ENCODE measurements around the gene INSYN2B. TPM values are rescaled to one million over a fixed set of nuclear protein-coding genes. Genes with fewer than 3 reads are reported as not detected.

Gene INSYN2B
- total and polyA plus RNA-seq, 2 experiments from 2014 or later, result 10.1 to 43.2 TPM

DNA sequence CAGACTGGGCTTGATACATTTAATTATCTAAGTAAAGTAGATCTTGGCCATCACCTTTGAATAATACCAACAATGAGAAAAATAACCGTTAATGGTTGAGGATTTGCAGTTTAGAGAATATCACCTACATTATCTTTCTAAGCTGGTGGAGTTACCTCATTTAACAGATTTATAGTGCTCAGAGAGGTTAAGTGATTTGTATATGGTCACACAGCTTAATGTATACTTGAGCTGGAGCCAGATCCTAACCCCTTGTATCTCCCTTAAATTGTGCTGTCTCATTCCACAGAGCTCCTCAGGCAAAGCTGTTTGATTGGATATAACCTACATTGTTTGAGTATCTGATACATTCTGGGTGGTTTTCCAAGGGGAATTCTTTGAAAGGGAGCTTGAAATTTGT is 57.8 kb downstream of the INSYN2B start:
- H3K4me1 ChIP-seq (ENCODE audit: insufficient read depth), result no peaks in the 10 kb centered on the region
- 96 to 100% methylated on average over 1 of the region's 1 CpG for WGBS, 2 experiments (ENCODE audit: low coverage in 1 of 2, low lambda C conversion rate in 2 of 2, missing lambda C conversion rate in 2 of 2)

GRCh38 chr5:169921949-169922348 is 58.3 kb downstream of the INSYN2B start:
- peaks cover 21% of the 10 kb centered on the region for H3F3A ChIP-seq (ENCODE audit: insufficient read depth)
- 98 to 100% methylated on average over 1 of the region's 1 CpG for WGBS, 2 experiments (ENCODE audit: low coverage in 1 of 2, low lambda C conversion rate in 2 of 2, missing lambda C conversion rate in 2 of 2)
- no peaks in the 10 kb centered on the region for H3K27me3 ChIP-seq (replicated peaks; ENCODE audit: insufficient read depth)
- no peaks in the 10 kb centered on the region for H3K4me1 ChIP-seq (ENCODE audit: insufficient read depth)
- H3K4me3 ChIP-seq, result no peak overlapping the region
- H2AFZ ChIP-seq, result no peak overlapping the region
- H4K20me1 ChIP-seq (ENCODE audit: insufficient read depth), result no peaks in the 10 kb centered on the region; the same call in 1 of the 2 replicates
- no peak overlapping the region for H3K27ac ChIP-seq
- H3K9me2 ChIP-seq (ENCODE audit: insufficient read depth), result no peaks in the 10 kb centered on the region
- no peaks in the 10 kb centered on the region for H3K9me3 ChIP-seq (ENCODE audit: low read depth)
- DNase-seq, result no peak
- H3K4me2 ChIP-seq (ENCODE audit: unreplicated experiment), result no peak overlapping the region
- no peak overlapping the region for H3K9ac ChIP-seq
- peaks cover 90% of the 10 kb centered on the region for H3K79me2 ChIP-seq (ENCODE audit: insufficient read depth)
- TF ChIP-seq EZH2phosphoT487 (IDR thresholded peaks at IDR 0.05; ENCODE audit: insufficient read depth, low read depth), result no peak
- TF ChIP-seq EZH2 (IDR thresholded peaks at IDR 0.05; ENCODE audit: insufficient read depth, poor library complexity, severe bottlenecking), result no peak
- in situ Hi-C loops (cut with MboI), result no loop called here
- H3K36me3 ChIP-seq (ENCODE audit: low read depth), result no peaks in the 10 kb centered on the region

More for the DNA sequence above, 57.8 kb downstream of the INSYN2B start:
- Histone ChIP-seq H3K9me2 (ENCODE audit: insufficient read depth) (no peaks in the 10 kb centered on the region), H3K9me3 (ENCODE audit: low read depth) (no peaks in the 10 kb centered on the region), H3K27me3 (replicated peaks; ENCODE audit: insufficient read depth) (no peaks in the 10 kb centered on the region), H3K4me3 (no peak overlapping the region), H4K20me1 (ENCODE audit: insufficient read depth) (no peaks in the 10 kb centered on the region), H3K27ac (no peak overlapping the region), H3K36me3 (ENCODE audit: low read depth) (no peaks in the 10 kb centered on the region), H3K79me2 (ENCODE audit: insufficient read depth) (peaks cover 90% of the 10 kb centered on the region), H2AFZ (no peak overlapping the region), H3K9ac (no peak overlapping the region), H3K4me2 (ENCODE audit: unreplicated experiment) (no peak overlapping the region), H3F3A (ENCODE audit: insufficient read depth) (peaks cover 17% of the 10 kb centered on the region; the same call in 1 of the 2 replicates)
- in situ Hi-C loops (cut with MboI), result no loop called here
- TF ChIP-seq EZH2 (IDR thresholded peaks at IDR 0.05; ENCODE audit: insufficient read depth, poor library complexity, severe bottlenecking) (no peak), EZH2phosphoT487 (IDR thresholded peaks at IDR 0.05; ENCODE audit: insufficient read depth, low read depth) (no peak)
- no peak for DNase-seq

- H3K79me2 ChIP-seq (ENCODE audit: insufficient read depth), result peaks cover 92% of the 10 kb centered on the region
- H3K36me3 ChIP-seq (ENCODE audit: low read depth), result no peaks in the 10 kb centered on the region
- 45% methylated on average over 3 of the region's 3 CpGs for WGBS, 2 experiments (ENCODE audit: low coverage in 1 of 2, low lambda C conversion rate in 2 of 2, missing lambda C conversion rate in 2 of 2)
- peaks cover 27% of the 10 kb centered on the region for H3F3A ChIP-seq (ENCODE audit: insufficient read depth)
- no peak for TF ChIP-seq EZH2 (IDR thresholded peaks at IDR 0.05; ENCODE audit: insufficient read depth, poor library complexity, severe bottlenecking)
- TF ChIP-seq EZH2phosphoT487 (IDR thresholded peaks at IDR 0.05; ENCODE audit: insufficient read depth, low read depth), result no peak
- H4K20me1 ChIP-seq (ENCODE audit: insufficient read depth), result no peaks in the 10 kb centered on the region; the same call in 1 of the 2 replicates
- H3K27ac ChIP-seq, result no peak overlapping the region
- no peak overlapping the region for H3K4me2 ChIP-seq (ENCODE audit: unreplicated experiment)
- no peaks in the 10 kb centered on the region for H3K9me3 ChIP-seq (ENCODE audit: low read depth)
- DNase-seq, result no peak
- H3K4me3 ChIP-seq, result no peak overlapping the region
- H3K4me1 ChIP-seq (ENCODE audit: insufficient read depth), result no peaks in the 10 kb centered on the region
- H3K9me2 ChIP-seq (ENCODE audit: insufficient read depth), result no peaks in the 10 kb centered on the region
- no peaks in the 10 kb centered on the region for H3K27me3 ChIP-seq (replicated peaks; ENCODE audit: insufficient read depth)
- H2AFZ ChIP-seq, result no peak overlapping the region
- no peak overlapping the region for H3K9ac ChIP-seq
- in situ Hi-C loops (cut with MboI), result no loop called here
Measured at GRCh38 chr5:169921384-169921783, 58.9 kb downstream of the INSYN2B start.

DNA sequence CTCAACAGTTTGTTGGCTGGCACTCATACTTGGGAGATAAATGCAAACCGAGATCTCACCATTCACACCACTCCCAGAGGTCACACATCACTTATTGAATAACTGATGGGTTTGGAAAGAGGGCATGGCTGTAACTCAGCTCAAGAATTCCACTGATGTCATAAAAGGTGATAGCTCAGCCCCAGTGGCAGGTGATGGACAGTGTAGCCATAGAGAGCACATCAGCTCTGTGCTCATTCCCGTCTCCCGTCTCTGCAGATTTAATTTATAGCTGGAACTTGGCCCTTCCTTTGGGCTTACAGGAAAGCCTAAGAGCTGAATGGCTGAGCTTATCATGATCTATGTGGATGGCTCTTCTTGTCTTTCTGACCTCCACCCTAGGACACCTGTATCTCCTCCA is 59.8 kb downstream of the INSYN2B start:
- peaks cover 36% of the 10 kb centered on the region for H3F3A ChIP-seq (ENCODE audit: insufficient read depth)
- peaks cover 92% of the 10 kb centered on the region for H3K79me2 ChIP-seq (ENCODE audit: insufficient read depth)
- no peak overlapping the region for H3K9ac ChIP-seq
- no peak for DNase-seq
- H3K36me3 ChIP-seq (ENCODE audit: low read depth), result no peaks in the 10 kb centered on the region
- no peak overlapping the region for H3K27ac ChIP-seq
- H4K20me1 ChIP-seq (ENCODE audit: insufficient read depth), result no peaks in the 10 kb centered on the region; the same call in 1 of the 2 replicates
- no peak overlapping the region for H2AFZ ChIP-seq
- no peak for TF ChIP-seq EZH2 (IDR thresholded peaks at IDR 0.05; ENCODE audit: insufficient read depth, poor library complexity, severe bottlenecking)
- TF ChIP-seq EZH2phosphoT487 (IDR thresholded peaks at IDR 0.05; ENCODE audit: insufficient read depth, low read depth), result no peak
- H3K4me2 ChIP-seq (ENCODE audit: unreplicated experiment), result no peak overlapping the region
- no peaks in the 10 kb centered on the region for H3K9me3 ChIP-seq (ENCODE audit: low read depth)
- no peaks in the 10 kb centered on the region for H3K27me3 ChIP-seq (replicated peaks; ENCODE audit: insufficient read depth)
- 82 to 89% methylated on average over 3 of the region's 3 CpGs for WGBS, 2 experiments (ENCODE audit: low coverage in 1 of 2, low lambda C conversion rate in 2 of 2, missing lambda C conversion rate in 2 of 2)
- H3K4me3 ChIP-seq, result no peak overlapping the region
- no peaks in the 10 kb centered on the region for H3K9me2 ChIP-seq (ENCODE audit: insufficient read depth)
- H3K4me1 ChIP-seq (ENCODE audit: insufficient read depth), result no peaks in the 10 kb centered on the region
- in situ Hi-C loops (cut with MboI), result no loop called here

DNA sequence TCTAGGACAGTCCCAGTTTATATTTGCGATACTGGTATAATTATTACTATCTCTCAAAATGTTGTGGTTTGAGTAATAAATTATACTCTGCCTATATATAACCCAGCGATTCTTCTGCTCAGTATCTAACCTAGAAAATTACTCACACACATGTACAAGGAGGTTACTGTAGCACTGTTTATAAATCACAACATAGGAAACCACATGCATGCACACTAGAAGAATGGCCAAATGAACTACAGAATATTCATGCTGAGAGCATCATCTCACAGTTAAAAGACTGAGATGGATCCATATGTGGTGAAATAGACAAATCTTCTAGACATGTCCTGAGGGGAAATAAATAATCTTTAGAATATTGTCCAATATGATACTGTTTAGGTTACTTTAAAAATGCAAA is 62.1 kb downstream of the INSYN2B start:
- Histone ChIP-seq H3K27ac (no peak overlapping the region), H3K9me3 (ENCODE audit: low read depth) (no peaks in the 10 kb centered on the region), H3K79me2 (ENCODE audit: insufficient read depth) (peaks cover 88% of the 10 kb centered on the region), H3K36me3 (ENCODE audit: low read depth) (no peaks in the 10 kb centered on the region), H3K9me2 (ENCODE audit: insufficient read depth) (no peaks in the 10 kb centered on the region), H3K4me1 (ENCODE audit: insufficient read depth) (peaks cover 11% of the 10 kb centered on the region), H3K4me3 (no peak overlapping the region), H3F3A (ENCODE audit: insufficient read depth) (peaks cover 39% of the 10 kb centered on the region), H2AFZ (no peak overlapping the region), H3K27me3 (replicated peaks; ENCODE audit: insufficient read depth) (no peaks in the 10 kb centered on the region), H3K4me2 (ENCODE audit: unreplicated experiment) (no peak overlapping the region), H3K9ac (no peak overlapping the region), H4K20me1 (ENCODE audit: insufficient read depth) (peaks cover 3% of the 10 kb centered on the region)
- 77 to 84% methylated on average over 2 of the region's 2 CpGs for WGBS, 2 experiments (ENCODE audit: low coverage in 1 of 2, low lambda C conversion rate in 2 of 2, missing lambda C conversion rate in 2 of 2)
- no peak for DNase-seq
- in situ Hi-C loops (cut with MboI), result no loop called here
- TF ChIP-seq EZH2 (IDR thresholded peaks at IDR 0.05; ENCODE audit: insufficient read depth, poor library complexity, severe bottlenecking) (no peak), EZH2phosphoT487 (IDR thresholded peaks at IDR 0.05; ENCODE audit: insufficient read depth, low read depth) (no peak)

Data from GM23248 (cell line).